Measurements from ENCODE around the gene FAM20A.

DNA sequence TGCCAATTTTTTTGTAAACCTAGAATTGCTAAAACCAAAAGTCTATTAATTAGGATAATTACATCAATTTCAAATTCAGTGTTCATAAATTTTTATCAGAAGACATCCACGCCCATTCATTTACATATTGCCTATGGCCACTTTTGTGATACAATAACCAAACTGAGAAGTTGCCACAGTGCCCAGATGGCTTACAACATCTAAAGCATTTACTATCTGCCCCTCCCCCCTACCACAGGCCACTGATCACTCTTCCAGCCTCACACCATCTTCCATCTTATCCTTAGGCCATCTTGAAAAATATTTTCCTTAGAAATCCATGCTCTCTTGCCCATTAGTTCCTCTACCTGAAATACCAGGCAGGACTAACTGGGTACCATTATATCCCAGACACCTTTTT, 95.2 kb downstream of the FAM20A start:
- TF ChIP-seq, protein P1, sequence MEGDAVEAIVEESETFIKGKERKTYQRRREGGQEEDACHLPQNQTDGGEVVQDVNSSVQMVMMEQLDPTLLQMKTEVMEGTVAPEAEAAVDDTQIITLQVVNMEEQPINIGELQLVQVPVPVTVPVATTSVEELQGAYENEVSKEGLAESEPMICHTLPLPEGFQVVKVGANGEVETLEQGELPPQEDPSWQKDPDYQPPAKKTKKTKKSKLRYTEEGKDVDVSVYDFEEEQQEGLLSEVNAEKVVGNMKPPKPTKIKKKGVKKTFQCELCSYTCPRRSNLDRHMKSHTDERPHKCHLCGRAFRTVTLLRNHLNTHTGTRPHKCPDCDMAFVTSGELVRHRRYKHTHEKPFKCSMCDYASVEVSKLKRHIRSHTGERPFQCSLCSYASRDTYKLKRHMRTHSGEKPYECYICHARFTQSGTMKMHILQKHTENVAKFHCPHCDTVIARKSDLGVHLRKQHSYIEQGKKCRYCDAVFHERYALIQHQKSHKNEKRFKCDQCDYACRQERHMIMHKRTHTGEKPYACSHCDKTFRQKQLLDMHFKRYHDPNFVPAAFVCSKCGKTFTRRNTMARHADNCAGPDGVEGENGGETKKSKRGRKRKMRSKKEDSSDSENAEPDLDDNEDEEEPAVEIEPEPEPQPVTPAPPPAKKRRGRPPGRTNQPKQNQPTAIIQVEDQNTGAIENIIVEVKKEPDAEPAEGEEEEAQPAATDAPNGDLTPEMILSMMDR (IDR thresholded peaks at IDR 0.05), result no peak
- no peak for TF ChIP-seq EZH2 (IDR thresholded peaks at IDR 0.05; ENCODE audit: borderline replicate concordance, insufficient read depth, low read depth, low read length, poor library complexity, severe bottlenecking)

All from B cell (primary cell).